Measurements from ENCODE around the gene BRINP2. TPM values are rescaled to one million over a fixed set of nuclear protein-coding genes. Genes with fewer than 3 reads are reported as not detected.

The BRINP2 gene, protein sequence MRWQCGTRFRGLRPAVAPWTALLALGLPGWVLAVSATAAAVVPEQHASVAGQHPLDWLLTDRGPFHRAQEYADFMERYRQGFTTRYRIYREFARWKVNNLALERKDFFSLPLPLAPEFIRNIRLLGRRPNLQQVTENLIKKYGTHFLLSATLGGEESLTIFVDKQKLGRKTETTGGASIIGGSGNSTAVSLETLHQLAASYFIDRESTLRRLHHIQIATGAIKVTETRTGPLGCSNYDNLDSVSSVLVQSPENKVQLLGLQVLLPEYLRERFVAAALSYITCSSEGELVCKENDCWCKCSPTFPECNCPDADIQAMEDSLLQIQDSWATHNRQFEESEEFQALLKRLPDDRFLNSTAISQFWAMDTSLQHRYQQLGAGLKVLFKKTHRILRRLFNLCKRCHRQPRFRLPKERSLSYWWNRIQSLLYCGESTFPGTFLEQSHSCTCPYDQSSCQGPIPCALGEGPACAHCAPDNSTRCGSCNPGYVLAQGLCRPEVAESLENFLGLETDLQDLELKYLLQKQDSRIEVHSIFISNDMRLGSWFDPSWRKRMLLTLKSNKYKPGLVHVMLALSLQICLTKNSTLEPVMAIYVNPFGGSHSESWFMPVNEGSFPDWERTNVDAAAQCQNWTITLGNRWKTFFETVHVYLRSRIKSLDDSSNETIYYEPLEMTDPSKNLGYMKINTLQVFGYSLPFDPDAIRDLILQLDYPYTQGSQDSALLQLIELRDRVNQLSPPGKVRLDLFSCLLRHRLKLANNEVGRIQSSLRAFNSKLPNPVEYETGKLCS
- 15.0 TPM for total RNA-seq

DNA sequence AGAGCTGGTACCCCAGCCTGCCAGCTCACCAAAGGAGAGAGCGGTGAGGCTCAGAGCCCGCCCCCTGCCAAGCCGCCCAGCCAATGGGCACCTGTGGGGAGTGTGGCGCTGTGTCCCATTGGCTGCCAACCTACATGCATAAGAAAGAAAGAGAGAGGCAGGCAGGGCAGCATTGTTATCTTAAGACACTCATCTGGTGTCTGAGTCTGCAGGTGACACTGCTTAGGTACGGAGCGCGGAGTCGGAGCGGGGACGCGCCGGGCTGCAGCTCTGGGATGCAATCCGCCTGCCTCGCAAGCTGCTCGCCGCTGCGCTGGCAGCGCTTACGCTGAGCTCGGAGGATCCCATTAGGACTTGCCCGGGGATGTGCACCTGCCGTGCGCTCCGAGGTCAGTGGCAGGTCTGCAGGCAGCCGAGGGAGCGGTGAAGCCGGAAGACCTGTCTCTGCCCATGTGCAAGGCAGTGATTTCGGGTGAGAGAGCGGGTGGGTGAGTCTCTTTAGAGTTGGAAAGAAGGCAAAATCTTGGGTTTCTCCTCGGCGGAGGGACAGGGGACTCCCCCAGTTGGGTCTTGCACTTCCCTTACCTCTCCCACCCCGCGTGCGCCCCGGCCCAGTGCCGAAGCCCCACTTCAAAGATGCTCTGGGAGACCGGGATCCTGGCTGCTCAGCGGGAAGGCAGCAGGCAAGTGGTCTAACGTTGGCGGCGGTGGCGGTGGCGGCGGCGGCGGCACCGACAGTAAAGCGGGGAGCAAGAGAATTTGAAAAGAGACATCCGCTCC, at the start of gene BRINP2:
BRINP2 (plus strand) TSS at position 203 of the 780 bp plus-strand sequence. CDS start 58,919 bp downstream, outside the sequence.
- DNase-seq = peak; percentile 86

DNA sequence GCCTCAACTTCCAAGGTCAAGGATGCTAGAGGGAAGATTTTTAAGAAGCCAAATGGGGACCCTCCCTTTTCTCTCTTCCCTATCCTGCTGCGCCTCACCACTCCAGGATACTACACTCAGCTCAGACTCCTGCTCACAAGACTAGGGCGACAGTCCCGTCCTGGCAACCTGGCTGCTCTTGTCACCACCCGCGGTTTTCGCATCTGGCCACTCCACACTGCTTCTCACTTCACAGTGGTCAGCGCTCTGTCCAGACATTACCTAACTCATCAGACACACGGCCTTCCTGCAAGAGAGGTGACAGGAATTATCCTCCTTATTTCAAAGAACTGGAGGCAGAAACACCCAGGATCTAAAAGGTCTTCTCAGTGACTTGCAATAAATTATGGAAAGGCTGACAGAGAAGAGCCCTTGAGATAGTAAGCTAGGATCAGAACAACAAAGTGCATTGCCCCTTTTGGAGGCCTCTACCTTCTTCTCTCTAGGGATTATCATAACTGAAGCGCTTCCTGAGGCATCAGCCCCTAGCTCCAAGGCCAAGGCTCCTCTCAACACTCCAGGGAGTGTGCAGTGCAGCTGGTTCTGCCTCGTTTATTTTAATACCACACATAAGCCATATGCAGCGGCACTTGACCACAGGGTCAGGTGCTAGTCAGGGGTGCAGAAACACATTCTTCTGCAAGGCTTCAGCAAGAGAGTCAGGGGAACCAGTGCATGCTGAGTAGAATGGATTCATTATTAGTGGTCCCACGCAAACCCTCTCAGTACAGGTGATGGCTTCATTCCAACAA, 48.1 kb upstream of the BRINP2 start:
- DNase-seq = no peak

DNA sequence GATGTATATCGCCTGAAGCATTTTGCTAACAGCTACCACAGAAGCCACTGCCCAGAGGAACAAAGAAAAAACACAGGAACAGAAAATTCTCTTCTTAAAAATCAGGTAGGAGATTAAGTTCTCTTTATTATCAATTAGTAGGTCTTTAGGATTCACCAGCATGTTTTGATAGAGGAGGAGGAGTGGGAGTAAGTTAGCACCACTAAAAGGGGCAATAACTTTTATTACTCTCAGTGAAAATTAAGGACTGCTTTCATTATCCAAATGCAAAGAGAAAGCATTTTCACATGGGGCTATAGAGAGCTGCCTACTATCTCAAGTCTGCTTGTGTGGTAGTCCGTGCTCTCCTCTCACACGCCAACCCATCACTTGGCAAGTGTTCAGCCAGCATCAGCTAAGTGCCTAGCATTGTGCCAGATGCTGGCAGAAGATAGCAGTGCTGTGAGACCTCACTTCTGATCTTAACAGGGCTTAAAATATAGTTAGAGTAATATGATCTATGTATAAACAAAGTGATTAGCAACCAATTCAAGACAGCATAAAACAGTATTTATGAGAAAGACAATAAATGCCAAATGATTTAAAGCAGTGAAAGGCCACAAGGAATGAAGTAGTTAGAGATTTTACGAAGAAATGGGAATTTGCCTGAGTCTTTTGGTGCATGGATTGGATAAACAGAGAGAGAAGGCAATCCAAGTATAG, 46.0 kb upstream of the BRINP2 start:
- DNase-seq = no peak

DNA sequence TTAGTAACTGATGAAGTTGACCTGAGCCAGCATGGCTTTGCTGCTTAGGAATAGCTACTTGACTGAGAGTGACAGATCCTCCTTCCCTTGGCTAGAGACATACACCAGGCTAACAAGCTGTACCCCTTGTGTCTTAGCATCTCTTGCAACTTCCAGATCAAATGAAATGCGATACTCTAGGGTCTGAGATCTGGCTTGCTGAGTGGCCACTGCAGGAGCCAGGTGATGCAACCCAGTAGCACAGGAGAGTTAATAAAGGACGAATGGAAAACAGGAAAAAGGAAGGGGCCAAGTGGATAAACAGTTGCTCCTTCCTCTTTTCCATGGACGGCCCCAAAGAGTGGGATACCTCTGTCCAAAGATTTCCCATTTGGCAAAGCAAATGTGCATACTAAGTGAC, 44.5 kb upstream of the BRINP2 start:
- no peak for DNase-seq

DNA sequence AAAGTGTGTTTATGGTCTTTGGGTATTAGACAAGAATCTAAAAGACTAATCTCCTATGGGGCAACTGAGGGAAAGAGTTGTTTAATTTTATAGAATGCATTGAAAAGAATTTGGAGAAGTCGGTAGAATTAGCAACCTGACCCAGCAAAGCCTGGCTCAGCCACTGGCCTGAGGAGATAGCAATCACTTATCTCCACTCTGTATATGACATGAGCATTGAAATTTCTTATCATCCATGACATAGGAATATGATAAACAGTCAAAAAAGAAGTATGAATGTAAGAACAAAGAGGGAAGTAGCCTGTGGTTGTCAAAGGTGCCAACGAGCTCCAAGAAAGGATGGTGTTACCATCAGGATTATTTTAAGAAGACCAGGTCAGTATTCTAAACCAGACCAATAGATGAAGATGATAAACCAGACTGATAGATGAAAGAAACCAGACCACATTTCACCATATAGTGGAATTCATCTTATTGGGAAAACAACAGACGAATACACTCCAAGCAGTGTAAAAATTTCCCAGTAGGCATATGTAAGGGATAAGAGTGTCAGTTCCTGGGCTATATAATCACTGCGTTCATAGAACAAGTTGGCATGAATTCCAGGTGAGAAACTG, 42.0 kb upstream of the BRINP2 start:
- DNase-seq = no peak

DNA sequence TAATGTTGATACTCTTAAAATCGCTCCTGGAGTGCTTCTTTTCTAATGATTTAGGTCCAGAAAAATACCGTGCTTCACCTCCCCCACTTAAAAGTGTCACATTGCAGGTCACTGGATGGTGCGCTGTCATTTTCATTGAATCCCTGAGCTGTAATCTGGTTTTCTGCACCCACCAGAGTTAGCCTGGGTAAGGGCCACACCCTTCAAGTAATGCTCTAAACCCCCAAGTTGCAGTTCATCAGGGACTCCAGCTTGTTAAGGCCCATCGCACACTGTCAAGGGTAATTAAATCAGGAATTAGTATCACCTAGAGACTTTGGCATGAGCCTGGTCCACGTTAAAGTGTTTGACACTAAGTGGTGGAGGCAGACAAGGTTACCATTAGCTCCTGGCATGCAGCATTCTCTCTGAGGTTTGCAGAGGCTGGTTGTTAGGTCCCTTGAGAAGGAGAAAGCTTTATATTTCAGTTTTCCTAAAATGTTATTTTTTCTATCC, 40.3 kb upstream of the BRINP2 start:
- no peak for DNase-seq

DNA sequence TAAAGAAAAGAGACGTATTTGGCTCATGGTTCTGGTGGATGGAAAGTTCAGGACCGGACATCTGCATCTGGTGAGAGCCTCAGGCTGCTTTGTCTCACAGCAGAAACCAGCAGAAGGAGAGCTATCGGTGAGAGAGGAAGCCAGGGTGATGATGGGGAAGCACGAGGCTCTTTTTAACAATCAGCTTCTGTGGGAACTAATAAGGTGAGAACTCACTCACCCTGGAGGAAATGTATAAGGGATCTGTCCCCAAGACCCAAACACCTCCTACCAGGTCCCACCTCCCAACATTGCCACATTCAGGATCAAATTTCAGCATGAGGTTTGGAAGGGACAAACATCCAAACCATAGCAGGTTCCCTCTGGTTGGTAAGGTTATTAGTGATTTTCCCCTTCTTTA, 39.0 kb upstream of the BRINP2 start:
- no peak for DNase-seq

DNA sequence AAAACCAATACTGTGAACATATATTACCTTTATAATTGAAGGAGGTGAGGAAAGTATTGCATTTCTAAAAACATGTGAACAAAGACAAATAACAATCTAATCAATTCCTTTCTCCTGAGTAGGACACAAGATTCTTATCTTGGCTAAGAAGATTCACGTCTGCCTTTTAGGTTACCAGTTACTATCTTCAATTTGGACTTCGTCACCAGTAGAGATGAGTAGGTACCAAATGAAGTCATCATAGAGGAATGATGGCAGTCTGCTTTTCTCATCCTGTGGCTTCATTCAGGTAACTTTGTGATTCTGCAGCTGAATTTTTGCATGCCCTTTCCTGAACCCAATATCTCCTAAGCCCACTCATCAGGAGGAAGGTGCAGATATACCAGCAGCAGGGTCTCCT, 38.6 kb upstream of the BRINP2 start:
- DNase-seq = no peak

DNA sequence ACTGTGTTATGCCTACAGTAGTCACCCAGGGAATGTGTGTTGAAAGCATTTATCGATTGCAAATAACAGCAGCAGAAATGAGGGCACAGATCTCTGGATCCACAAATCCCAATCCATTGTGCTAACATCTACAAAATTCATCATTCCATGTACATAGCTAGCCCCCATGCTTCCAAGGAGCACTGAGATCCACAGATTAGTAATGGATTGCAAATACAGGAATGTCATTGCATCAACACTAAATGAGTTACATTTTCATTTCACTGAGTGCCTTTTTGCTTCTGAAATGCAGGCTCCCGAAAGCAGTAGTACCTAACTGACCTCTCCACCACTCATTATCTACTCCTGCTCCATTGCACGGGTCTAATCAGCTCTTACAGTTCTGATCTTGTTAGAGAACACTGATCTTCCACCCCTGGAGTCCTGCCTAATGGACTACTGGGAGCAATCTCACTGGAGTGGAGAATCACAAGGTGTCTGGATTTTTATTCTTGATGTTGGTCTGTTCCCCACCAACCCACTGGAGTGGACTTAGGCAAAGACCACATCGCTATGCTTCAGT, 36.7 kb upstream of the BRINP2 start:
- DNase-seq = no peak

DNA sequence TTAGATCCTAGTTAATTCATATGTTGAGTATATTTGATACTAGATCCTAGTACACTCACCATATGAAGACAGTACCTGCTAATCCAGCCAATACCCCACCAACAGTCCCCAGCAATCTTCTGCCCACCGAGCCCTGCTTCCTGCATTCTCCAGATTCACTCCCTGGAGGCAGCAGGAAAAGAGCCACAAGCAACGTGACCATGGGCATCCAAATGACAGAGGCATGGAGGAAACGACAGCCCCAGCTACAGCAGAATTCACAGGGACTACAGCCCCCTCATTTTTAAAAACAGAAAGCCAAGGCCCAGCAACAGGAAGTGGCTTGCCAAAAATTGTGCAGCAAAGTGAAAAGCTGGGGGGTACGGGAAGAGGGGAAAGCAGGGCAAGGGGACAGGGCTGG, 35.5 kb upstream of the BRINP2 start:
- no peak for DNase-seq

DNA sequence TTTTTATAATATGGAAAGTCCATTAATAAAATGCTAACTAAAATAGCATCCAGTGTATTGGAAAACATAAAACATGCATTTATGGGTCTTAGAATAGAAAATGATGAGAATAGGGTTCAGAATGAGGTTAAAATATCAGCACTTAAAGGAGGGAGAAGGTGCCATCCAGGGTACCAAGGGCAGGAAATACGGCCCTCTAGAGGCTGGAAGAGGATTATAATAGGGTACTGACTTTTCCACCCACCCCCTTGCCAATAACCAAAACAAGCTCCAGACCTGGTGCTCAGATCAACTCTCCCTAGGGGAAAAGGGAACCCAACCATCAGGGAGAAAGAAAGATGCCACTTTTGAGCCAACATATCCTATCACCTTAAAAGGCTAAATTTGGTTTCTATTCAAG, 32.9 kb upstream of the BRINP2 start:
- no peak for DNase-seq

DNA sequence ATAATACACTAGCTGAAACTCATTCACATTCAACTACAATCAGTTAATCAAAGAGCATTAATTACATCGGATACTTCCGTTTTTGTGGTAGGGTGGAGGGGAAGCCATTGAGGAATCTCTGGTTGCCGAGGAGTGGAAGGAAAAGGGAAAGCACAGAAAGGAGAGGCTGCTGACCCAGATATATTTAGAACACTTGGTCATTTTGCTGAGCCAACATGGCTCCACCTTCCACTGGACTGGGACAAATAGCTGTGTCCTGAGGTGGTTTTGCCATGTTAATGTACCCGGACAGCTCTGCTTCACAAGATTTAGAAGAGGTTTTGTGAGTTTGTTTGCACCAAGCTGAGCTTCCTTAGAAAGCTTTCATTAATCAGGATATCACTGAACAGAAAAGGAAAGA, 32.4 kb upstream of the BRINP2 start:
- DNase-seq = no peak

DNA sequence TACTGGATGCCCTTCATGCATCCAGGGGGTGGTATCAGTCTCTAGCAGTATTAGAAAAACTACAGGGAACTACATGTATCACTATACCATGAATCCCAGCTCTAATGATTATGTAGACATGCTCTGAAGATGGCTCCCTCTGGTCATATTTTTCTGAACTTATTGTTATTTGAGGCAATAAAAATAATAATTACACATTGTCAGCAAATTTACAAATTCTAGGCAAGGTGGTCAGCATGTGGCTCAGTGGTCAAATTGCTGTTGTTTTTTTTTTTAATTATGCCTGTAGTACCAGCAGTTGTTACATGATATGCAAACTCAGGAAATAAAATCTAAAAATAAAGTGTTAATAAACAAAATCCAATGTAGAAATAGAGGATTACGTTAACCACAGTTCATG, 28.7 kb upstream of the BRINP2 start:
- no peak for DNase-seq

DNA sequence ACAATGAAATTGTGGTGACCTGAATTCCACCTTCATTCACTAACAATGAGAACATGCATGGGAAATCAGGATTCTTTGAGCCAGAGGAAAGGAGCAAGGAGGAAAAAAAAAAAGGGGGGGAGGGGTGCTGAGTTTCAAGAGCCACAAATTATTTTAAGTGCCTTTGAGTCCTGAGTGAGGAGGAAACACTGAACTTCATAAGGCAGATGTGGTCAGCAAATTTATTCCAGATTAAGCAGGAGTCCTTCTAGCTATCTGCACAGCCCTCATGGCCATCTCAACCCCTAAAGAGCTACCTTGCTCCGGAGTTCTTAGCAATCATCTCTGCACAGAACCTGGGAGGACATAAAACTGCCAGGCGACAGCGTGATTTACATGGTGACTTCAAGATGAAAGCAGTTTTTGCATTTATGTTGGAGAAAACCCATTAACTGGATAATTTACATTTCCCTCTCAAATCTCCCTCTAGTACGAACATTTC, 27.9 kb upstream of the BRINP2 start:
- DNase-seq = no peak

DNA sequence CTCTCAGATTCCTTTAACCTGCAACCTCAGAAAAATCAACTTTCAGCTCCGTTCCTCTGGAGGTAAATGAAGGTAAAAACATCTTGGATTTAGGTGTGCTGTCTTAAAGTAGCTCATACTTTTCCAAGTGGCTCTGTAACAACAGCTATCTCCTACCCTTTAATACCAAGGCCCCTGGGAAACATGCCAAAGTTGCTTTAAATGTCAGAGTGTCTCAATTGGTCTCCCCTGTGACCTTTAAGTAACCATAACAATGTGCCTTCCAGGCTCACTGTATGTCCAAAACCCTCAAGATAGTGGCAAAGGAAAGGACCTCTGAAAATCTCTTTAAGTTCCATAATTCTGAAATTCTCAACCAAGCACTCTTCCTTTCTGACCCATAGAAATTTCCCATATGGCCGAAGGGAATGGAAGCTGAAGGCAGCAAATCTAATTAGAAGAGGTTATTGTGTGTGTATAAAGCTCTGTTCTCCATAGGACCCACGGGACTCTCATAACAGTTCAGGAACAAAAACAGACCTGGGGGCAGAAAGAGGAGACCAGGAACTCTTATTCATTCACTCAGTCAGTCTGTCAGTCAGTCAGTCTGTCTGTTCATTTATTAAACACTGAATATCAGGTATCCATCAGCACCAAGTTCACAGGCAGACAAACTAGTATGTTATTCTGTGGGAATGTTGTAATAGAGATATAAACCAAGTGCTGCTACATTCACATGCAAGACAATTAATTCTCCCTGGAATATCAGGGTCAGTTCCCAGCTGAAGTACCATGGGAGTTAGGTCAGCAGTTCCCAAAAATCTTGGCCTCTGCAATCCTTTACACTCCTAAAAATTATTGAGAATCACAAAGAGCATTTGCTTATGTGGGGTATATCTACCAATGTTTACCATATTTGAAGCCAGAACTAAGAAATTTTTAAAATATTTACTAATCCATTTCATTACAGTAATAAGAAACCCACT, 25.4 kb upstream of the BRINP2 start:
- DNase-seq = no peak

DNA sequence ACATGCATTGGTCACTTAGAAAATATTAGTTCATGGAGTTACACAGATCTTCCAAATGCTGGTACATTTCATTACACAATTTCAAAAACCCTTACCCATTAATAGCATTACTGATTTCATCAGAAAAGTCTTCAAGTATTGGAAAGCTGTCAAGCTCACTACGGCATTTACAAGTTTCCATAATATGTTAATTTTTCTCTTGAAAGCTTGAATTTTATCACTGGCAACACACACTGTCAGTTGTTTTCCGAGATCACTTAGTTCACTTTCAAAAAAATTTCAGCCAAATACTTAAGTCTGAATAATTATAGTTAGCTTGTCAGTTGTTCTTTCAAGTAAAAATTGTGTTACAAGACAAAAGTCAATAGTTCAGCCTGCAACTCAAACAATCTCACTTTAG, 24.3 kb upstream of the BRINP2 start:
- no peak for DNase-seq

DNA sequence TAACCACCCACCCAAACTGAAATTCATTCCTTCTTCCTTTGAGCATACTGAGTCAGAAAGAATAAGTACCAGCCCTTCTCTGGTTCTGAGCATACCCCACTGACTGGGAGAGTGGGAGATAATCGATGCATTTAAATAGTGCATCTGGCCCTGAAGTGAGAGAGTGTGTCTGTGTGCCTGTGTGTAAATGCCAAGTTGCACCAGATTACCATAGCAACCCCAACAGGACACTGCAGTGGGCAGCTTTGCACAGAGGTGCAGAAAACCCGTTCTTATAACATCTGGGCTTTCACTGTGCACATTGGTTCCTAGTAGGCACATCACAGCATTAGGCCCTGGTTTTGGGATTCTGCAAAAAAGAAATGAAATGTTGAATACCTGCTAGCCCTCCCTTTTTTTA, 8.5 kb upstream of the BRINP2 start:
- DNase-seq = no peak

DNA sequence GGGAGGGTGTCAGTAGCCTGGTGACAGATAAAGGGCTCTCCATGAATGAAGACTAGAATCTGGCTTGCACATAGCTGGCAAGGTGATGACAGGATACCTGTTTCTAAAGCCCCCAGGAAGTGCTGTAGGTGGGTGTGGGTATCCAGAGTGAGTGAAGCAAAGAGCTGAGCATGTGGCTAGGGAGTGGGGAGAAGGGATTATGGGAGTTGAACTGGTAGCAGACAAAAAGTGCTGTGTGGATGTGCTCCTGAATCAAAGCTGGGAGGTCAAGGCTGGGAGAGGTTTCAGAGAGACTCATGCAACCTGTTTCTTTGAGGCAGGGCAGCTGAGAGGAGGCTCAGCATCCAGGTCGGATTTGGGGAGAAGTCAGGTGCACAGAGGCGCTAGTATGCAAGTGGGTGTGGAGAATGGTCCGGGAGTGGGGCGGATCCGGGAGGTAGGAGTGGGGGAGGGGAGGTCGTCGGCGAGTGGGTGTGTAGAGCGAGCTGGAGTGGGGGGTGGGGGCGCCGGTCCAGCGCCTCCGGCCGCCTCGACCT, 6.8 kb upstream of the BRINP2 start:
- DNase-seq = peak; percentile 12

Data from occipital lobe (tissue), 2 donors.